ENCODE data around the gene MRPL53.

The MRPL53 gene

GRCh38 chr2:74424995-74425406, 47.5 kb downstream of the MRPL53 start:
- no peak for DNase-seq

- DNase-seq, result no peak
These were observed 48.1 kb downstream of the MRPL53 start for GRCh38 chr2:74424139-74424992.

- DNase-seq, result no peak
These were observed 49.0 kb downstream of the MRPL53 start for GRCh38 chr2:74423231-74424095.

All from activated CD4-positive, alpha-beta T cell treated with anti-CD3 and anti-CD28 coated beads, Interleukin-2, amount 50 U/mL, for 1 hour (primary cell).